ENCODE measurements around the gene CYP2W1.

The CYP2W1 gene

GRCh38 chr7:992709-993607 is 10.0 kb downstream of the CYP2W1 start:
- TF ChIP-seq CTCF (IDR thresholded peaks at IDR 0.05; ENCODE audit: insufficient read depth, low read length), result peak; percentile 99
- no peak for TF ChIP-seq GABPA (IDR thresholded peaks at IDR 0.05; ENCODE audit: low read depth)
- peak; percentile 40 for TF ChIP-seq POLR2AphosphoS5 (IDR thresholded peaks at IDR 0.05; ENCODE audit: low read depth)
- no peaks in the 10 kb centered on the region for H3K27me3 ChIP-seq (ENCODE audit: insufficient read depth, poor library complexity, severe bottlenecking)
- no peak overlapping the region for H3K4me3 ChIP-seq (replicated peaks; ENCODE audit: insufficient read depth, low read length)
- peak; percentile 87 to 96 for DNase-seq (ENCODE audit: low read depth in 1 of 2, low spot score in 1 of 2)
- no peak overlapping the region for H3K27ac ChIP-seq (replicated peaks)

GRCh38 chr7:994592-995308 is 11.8 kb downstream of the CYP2W1 start:
- H3K4me3 ChIP-seq (replicated peaks; ENCODE audit: insufficient read depth, low read length), result no peak overlapping the region
- DNase-seq (ENCODE audit: low read depth in 1 of 2, low spot score in 1 of 2), result no peak
- no peak overlapping the region for H3K27ac ChIP-seq (replicated peaks)
- no peaks in the 10 kb centered on the region for H3K27me3 ChIP-seq (ENCODE audit: insufficient read depth, poor library complexity, severe bottlenecking)
- TF ChIP-seq POLR2AphosphoS5 (IDR thresholded peaks at IDR 0.05; ENCODE audit: low read depth), result no peak
- TF ChIP-seq SPI1 (IDR thresholded peaks at IDR 0.05; ENCODE audit: borderline replicate concordance, low read depth), result no peak
- TF ChIP-seq REST (IDR thresholded peaks at IDR 0.05; ENCODE audit: insufficient replicate concordance, low read depth), result no peak
- TF ChIP-seq GABPA (IDR thresholded peaks at IDR 0.05; ENCODE audit: low read depth), result no peak
- no peak for TF ChIP-seq CTCF (IDR thresholded peaks at IDR 0.05; ENCODE audit: insufficient read depth, low read length)

- no peak for DNase-seq (ENCODE audit: low read depth in 1 of 2, low spot score in 1 of 2)
- Histone ChIP-seq H3K27ac (replicated peaks) (no peak overlapping the region), H3K4me3 (replicated peaks; ENCODE audit: insufficient read depth, low read length) (no peak overlapping the region), H3K27me3 (ENCODE audit: insufficient read depth, poor library complexity, severe bottlenecking) (no peaks in the 10 kb centered on the region)
- no peak for TF ChIP-seq REST (IDR thresholded peaks at IDR 0.05; ENCODE audit: insufficient replicate concordance, low read depth)
- no peak for TF ChIP-seq POLR2AphosphoS5 (IDR thresholded peaks at IDR 0.05; ENCODE audit: low read depth)
- no peak for TF ChIP-seq CTCF (IDR thresholded peaks at IDR 0.05; ENCODE audit: insufficient read depth, low read length)
- no peak for TF ChIP-seq GABPA (IDR thresholded peaks at IDR 0.05; ENCODE audit: low read depth)
- TF ChIP-seq SPI1 (IDR thresholded peaks at IDR 0.05; ENCODE audit: borderline replicate concordance, low read depth), result no peak
Measured at GRCh38 chr7:995571-995970, 12.6 kb downstream of the CYP2W1 start.
